Measurements from ENCODE around the gene C16orf90.
"Not testable (repeated sequence)": the region's sequence is repeated elsewhere in the genome, so short reads cannot be mapped to it uniquely, and the experiment has no call there.

C16orf90 gene

GRCh38 chr16:3481696-3482658 lies 13.3 kb downstream of the C16orf90 start:
- Histone ChIP-seq H3K4me3 (ENCODE audit: low read depth, low read length) (no peak overlapping the region), H3K9me3 (ENCODE audit: control insufficient read depth, insufficient read depth, low read depth, low read length) (no peaks in the 10 kb centered on the region), H3K27ac (ENCODE audit: low read depth, low read length) (no peak overlapping the region), H3K27me3 (ENCODE audit: control insufficient read depth, insufficient read depth, low read length) (no peaks in the 10 kb centered on the region), H3K36me3 (ENCODE audit: control insufficient read depth, insufficient read depth, low read length) (peaks cover 65% of the 10 kb centered on the region), H3K4me1 (ENCODE audit: control insufficient read depth, insufficient read depth, low read length) (peaks cover 14% of the 10 kb centered on the region), H3K9ac (ENCODE audit: low read length) (peak overlapping the region; percentile 42)

GRCh38 chr16:3480901-3481695 lies 14.2 kb downstream of the C16orf90 start:
- Histone ChIP-seq H3K4me1 (ENCODE audit: control insufficient read depth, insufficient read depth, low read length) (peaks cover 14% of the 10 kb centered on the region), H3K27ac (ENCODE audit: low read depth, low read length) (peak overlapping the region; percentile 50; the same call in 1 of the 2 replicates), H3K9me3 (ENCODE audit: control insufficient read depth, insufficient read depth, low read depth, low read length) (no peaks in the 10 kb centered on the region), H3K4me3 (ENCODE audit: low read depth, low read length) (no peak overlapping the region), H3K9ac (ENCODE audit: low read length) (peak overlapping the region; percentile 42), H3K27me3 (ENCODE audit: control insufficient read depth, insufficient read depth, low read length) (no peaks in the 10 kb centered on the region), H3K36me3 (ENCODE audit: control insufficient read depth, insufficient read depth, low read length) (peaks cover 58% of the 10 kb centered on the region)

- peaks cover 44% of the 10 kb centered on the region for H3K36me3 ChIP-seq (ENCODE audit: control insufficient read depth, insufficient read depth, low read length)
- no peak overlapping the region for H3K4me3 ChIP-seq (ENCODE audit: low read depth, low read length)
- no peak overlapping the region for H3K27ac ChIP-seq (ENCODE audit: low read depth, low read length)
- peaks cover 14% of the 10 kb centered on the region for H3K4me1 ChIP-seq (ENCODE audit: control insufficient read depth, insufficient read depth, low read length)
- H3K9ac ChIP-seq (ENCODE audit: low read length) = no peak overlapping the region
- H3K27me3 ChIP-seq (ENCODE audit: control insufficient read depth, insufficient read depth, low read length) = no peaks in the 10 kb centered on the region
- no peaks in the 10 kb centered on the region for H3K9me3 ChIP-seq (ENCODE audit: control insufficient read depth, insufficient read depth, low read depth, low read length)
Measured at GRCh38 chr16:3479654-3480216, 15.6 kb downstream of the C16orf90 start.

GRCh38 chr16:3478242-3478925 lies 16.9 kb downstream of the C16orf90 start:
- Histone ChIP-seq H3K27ac (ENCODE audit: low read depth, low read length) (no peak overlapping the region), H3K4me1 (ENCODE audit: control insufficient read depth, insufficient read depth, low read length) (peaks cover 14% of the 10 kb centered on the region), H3K9me3 (ENCODE audit: control insufficient read depth, insufficient read depth, low read depth, low read length) (no peaks in the 10 kb centered on the region), H3K36me3 (ENCODE audit: control insufficient read depth, insufficient read depth, low read length) (peaks cover 31% of the 10 kb centered on the region), H3K27me3 (ENCODE audit: control insufficient read depth, insufficient read depth, low read length) (no peaks in the 10 kb centered on the region), H3K4me3 (ENCODE audit: low read depth, low read length) (no peak overlapping the region), H3K9ac (ENCODE audit: low read length) (no peak overlapping the region)

- Histone ChIP-seq H3K4me1 (ENCODE audit: control insufficient read depth, insufficient read depth, low read length) (peaks cover 10% of the 10 kb centered on the region), H3K4me3 (ENCODE audit: low read depth, low read length) (no peak overlapping the region), H3K9me3 (ENCODE audit: control insufficient read depth, insufficient read depth, low read depth, low read length) (no peaks in the 10 kb centered on the region), H3K27ac (ENCODE audit: low read depth, low read length) (no peak overlapping the region), H3K9ac (ENCODE audit: low read length) (no peak overlapping the region), H3K27me3 (ENCODE audit: control insufficient read depth, insufficient read depth, low read length) (no peaks in the 10 kb centered on the region), H3K36me3 (ENCODE audit: control insufficient read depth, insufficient read depth, low read length) (peaks cover 18% of the 10 kb centered on the region)
Measured at GRCh38 chr16:3476409-3476808, 18.9 kb downstream of the C16orf90 start.

GRCh38 chr16:3475604-3476375 lies 19.5 kb downstream of the C16orf90 start:
- H3K27me3 ChIP-seq (ENCODE audit: control insufficient read depth, insufficient read depth, low read length) = no peaks in the 10 kb centered on the region
- no peak overlapping the region for H3K4me3 ChIP-seq (ENCODE audit: low read depth, low read length)
- H3K36me3 ChIP-seq (ENCODE audit: control insufficient read depth, insufficient read depth, low read length) = peaks cover 17% of the 10 kb centered on the region
- H3K4me1 ChIP-seq (ENCODE audit: control insufficient read depth, insufficient read depth, low read length) = peaks cover 4% of the 10 kb centered on the region
- no peak overlapping the region for H3K9ac ChIP-seq (ENCODE audit: low read length)
- H3K27ac ChIP-seq (ENCODE audit: low read depth, low read length) = no peak overlapping the region
- no peaks in the 10 kb centered on the region for H3K9me3 ChIP-seq (ENCODE audit: control insufficient read depth, insufficient read depth, low read depth, low read length)

- H3K4me1 ChIP-seq (ENCODE audit: control insufficient read depth, insufficient read depth, low read length); H3K9ac ChIP-seq (ENCODE audit: low read length); H3K27ac ChIP-seq (ENCODE audit: low read depth, low read length); H3K4me3 ChIP-seq (ENCODE audit: low read depth, low read length); H3K9me3 ChIP-seq (ENCODE audit: control insufficient read depth, insufficient read depth, low read depth, low read length); H3K27me3 ChIP-seq (ENCODE audit: control insufficient read depth, insufficient read depth, low read length): not testable (repeated sequence)
- peaks cover 13% of the 10 kb centered on the region for H3K36me3 ChIP-seq (ENCODE audit: control insufficient read depth, insufficient read depth, low read length)
Measured at GRCh38 chr16:3474870-3475269, 20.4 kb downstream of the C16orf90 start.

- no peaks in the 10 kb centered on the region for H3K27me3 ChIP-seq (ENCODE audit: control insufficient read depth, insufficient read depth, low read length)
- no peak overlapping the region for H3K4me3 ChIP-seq (ENCODE audit: low read depth, low read length)
- H3K9ac ChIP-seq (ENCODE audit: low read length) = no peak overlapping the region
- no peak overlapping the region for H3K27ac ChIP-seq (ENCODE audit: low read depth, low read length)
- no peaks in the 10 kb centered on the region; the same call in 1 of the 2 replicates for H3K4me1 ChIP-seq (ENCODE audit: control insufficient read depth, insufficient read depth, low read length)
- peaks cover 7% of the 10 kb centered on the region for H3K36me3 ChIP-seq (ENCODE audit: control insufficient read depth, insufficient read depth, low read length)
- no peaks in the 10 kb centered on the region for H3K9me3 ChIP-seq (ENCODE audit: control insufficient read depth, insufficient read depth, low read depth, low read length)
Measured at GRCh38 chr16:3474136-3474779, 21.0 kb downstream of the C16orf90 start.

- not testable (repeated sequence) for H3K27me3 ChIP-seq (ENCODE audit: control insufficient read depth, insufficient read depth, low read length); H3K27ac ChIP-seq (ENCODE audit: low read depth, low read length); H3K36me3 ChIP-seq (ENCODE audit: control insufficient read depth, insufficient read depth, low read length); H3K9ac ChIP-seq (ENCODE audit: low read length); H3K4me1 ChIP-seq (ENCODE audit: control insufficient read depth, insufficient read depth, low read length); H3K9me3 ChIP-seq (ENCODE audit: control insufficient read depth, insufficient read depth, low read depth, low read length); H3K4me3 ChIP-seq (ENCODE audit: low read depth, low read length)
Measured at GRCh38 chr16:3473596-3473943, 21.7 kb downstream of the C16orf90 start.
